Stromal cell of bone marrow (primary cell): Measurements from ENCODE around the gene SF3B2.
"Not testable (repeated sequence)": the region's sequence is repeated elsewhere in the genome, so short reads cannot be mapped to it uniquely, and the experiment has no call there.

Experiments
- DNase-seq: peaks from one replicate; pipeline ENCODE4 v3.0.0-alpha.2; 2012; ENCODE audit warnings: low read depth

SF3B2 gene

DNA sequence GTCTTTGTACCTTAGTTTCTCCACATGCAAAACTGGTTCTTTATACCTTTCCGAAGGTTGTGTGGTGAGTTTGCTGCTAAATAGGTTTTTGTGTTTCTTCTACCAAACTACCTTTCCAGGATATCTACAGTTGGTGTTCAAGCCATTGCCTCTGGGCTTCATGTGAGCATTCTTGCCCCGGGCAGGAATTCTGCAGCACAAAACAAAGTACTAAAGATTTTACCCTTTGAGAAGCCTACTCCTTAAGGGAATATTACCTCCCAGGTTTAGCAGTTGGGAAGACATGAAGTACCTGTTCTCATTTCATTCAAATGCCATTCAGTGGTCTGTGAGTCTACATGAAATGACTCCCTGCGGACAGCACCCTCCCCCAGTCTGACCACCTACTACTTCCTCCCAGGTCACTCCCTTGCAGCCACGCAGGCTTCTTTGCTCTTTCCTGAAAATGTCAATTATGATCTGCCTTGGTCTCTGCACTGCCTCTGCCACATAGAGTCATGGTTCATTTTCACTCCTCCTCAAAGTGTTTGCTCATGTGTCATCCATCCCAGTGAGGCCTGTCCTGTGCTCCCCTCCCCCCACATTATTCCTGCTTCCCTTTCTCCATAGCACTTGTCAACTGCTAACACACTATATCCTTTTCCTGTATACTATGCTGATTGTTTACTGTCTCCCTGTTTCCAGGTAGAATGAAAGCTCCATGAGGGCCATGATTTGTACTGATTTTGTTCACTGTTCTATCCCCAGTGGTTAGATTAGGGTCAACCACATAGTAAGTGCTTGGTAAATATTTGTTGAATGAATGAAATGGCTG lies 54.8 kb downstream of the SF3B2 start:
- DNase-seq, result no peak

DNA sequence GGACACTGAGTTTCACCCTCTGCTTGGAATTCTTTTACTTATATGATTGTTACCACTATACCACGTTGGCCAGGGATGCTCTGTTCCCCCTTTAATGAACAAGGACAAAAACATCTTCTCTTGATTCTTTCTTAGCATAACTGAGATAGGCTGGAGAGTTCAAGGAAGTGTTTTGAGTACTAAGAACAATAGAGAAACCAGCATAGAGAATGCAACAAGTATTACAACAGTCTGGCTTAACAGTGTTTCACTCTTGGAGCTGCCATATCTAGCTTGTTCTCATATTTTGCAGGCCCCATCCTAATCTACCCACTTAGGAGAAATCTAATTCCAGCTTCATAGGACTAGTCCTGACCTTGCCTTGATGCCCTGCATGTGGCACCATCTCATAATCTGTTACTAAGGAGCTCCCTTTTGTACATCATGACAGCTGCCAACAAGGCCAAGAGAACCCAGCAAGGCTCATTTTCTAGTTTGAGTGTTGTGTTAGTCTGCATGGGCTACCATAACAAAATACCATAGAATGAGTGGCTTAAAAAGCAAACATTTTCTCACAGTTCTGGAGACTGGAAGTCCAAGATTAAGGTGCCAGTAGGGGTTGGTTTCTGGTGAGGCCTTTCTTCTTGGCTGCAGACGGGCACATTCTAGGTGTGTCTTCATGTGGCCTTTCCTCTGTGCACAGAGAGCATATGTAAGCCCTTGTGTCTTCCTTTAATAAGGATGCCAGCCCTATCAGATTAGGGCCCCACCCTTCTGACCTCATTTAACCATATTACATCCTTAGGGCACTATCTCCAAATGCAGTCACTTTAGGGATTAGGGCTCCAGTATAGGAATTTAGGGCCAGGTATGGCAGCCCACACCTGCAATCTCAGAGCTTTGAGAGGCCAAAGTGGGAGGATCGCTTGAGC lies 55.7 kb downstream of the SF3B2 start:
- DNase-seq, result no peak

DNA sequence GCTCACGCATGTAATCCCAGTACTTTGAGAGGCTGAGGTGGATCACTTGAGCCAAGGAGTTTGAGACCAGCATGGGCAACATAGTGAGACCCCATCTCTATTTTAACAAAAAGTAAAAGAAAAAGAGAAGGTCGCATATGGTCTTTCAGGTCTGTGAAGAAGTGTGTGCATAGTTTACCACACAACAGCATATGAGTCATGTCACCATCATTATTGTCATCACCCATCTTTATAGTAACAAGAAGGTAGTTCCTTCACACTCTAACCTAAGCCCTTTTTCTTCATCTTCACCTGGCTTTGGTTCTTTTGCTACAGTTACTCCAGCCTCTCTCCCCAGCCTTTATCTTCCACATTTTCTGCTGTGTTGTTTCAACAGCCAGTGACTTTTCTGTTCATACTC lies 57.1 kb downstream of the SF3B2 start:
- DNase-seq, result no peak

DNA sequence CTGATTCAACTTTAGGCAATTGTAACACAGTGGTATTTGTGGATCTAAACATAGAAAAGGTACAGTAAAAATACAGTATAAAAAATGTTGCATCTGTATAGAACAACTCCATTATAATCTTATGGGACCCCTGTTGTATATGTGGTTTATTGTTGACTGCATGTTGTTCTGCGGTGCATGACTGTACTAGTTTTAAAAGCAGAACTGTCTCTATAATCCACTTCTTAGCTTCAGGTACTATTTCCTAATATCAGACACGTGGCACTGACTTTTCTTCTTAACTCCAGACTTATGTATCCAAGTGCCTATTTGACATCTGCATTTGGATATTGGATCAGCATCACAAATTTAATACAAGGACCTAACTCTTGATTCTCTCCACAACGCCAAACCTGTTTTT lies 59.0 kb downstream of the SF3B2 start:
- DNase-seq, result no peak

GRCh38 chr11:66112041-66112491 lies 59.9 kb downstream of the SF3B2 start:
- no peak for DNase-seq

- peak; percentile 61 for DNase-seq
Measured at GRCh38 chr11:66112601-66113499, 60.7 kb downstream of the SF3B2 start.

- not testable (repeated sequence) for DNase-seq
Measured at GRCh38 chr11:66114957-66115356, 62.8 kb downstream of the SF3B2 start.

GRCh38 chr11:66115638-66116301 lies 63.6 kb downstream of the SF3B2 start:
- no peak for DNase-seq

GRCh38 chr11:66116576-66117361 lies 64.6 kb downstream of the SF3B2 start:
- no peak for DNase-seq

DNA sequence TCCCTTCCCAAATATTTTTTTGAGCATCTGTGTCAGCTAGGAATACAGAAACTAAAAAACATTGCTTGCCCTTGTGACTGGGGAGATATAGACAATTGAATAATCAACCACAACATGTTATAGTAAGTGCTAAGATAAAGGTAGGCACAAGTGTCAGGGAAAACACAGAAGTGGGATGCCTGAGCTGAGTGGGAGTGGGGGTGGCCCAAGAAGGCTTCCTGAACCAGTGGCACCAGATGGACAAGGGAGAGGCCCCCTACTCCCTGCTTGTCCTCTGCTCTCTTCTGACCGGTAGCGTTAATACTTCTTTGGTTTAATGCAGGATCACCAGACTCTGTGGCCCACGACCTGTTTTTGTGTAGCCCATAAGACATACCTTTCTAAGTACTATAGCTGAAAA lies 66.7 kb downstream of the SF3B2 start:
- no peak for DNase-seq
